SK-N-SH (cell line): ENCODE results near the gene ATOSB. TPM values are rescaled to one million over a fixed set of nuclear protein-coding genes. Genes with fewer than 3 reads are reported as not detected.
A peak's percentile ranks its signal among the peaks of the same experiment; 100 is the strongest.

Experiments used
- CTCF ChIA-PET: fragments of 300-600, 350-600 bp; formaldehyde crosslinking; extraction: SDS; loops from one replicate; lab custom pipeline; 2021; lab: Yijun Ruan, JAX
- POLR2A ChIA-PET: fragments of 350-600 bp; sonication (Branson Sonifier 250); formaldehyde crosslinking; extraction: SDS; loops from one replicate; lab custom pipeline; 2020; ENCODE audit warnings: antibody characterized with exemption, inconsistent platforms; lab: Yijun Ruan, JAX
- DNase-seq: peaks from one replicate; pipeline ENCODE4 v3.0.0; 2012
- H2AFZ ChIP-seq: fragments of 200-600 bp; sonication (generic); 2 replicates; pipeline ENCODE4 v1.8.1; 2016; ENCODE audit warnings: antibody characterized with exemption, mild to moderate bottlenecking, low read depth
- H3F3A ChIP-seq: fragments of 200-600 bp; sonication (generic); replicated peaks from 2 replicates; pipeline ENCODE3; 2016; ENCODE audit warnings: antibody characterized with exemption, mild to moderate bottlenecking; ENCODE audit not compliant: insufficient read depth
- H3K27ac ChIP-seq, 2 experiments: fragments of 200-500 bp in 1 of 2; fragments of 200-600 bp in 1 of 2; sonication (Bioruptor generic) in 1 of 2; sonication (generic), shearing (Covaris generic) in 1 of 2; 2 replicates each; pipeline versions ENCODE4 v1.5.1 to v1.6.1; 2014 to 2016; ENCODE audit warnings: low read depth in 2 of 2, inconsistent platforms in 1 of 2, low read length in 1 of 2, mild to moderate bottlenecking in 1 of 2, mixed read lengths in 1 of 2
- H3K27me3 ChIP-seq: fragments of 200-600 bp; sonication (generic), shearing (Covaris generic); 2 replicates; pipeline ENCODE4 v1.6.1; 2016; ENCODE audit warnings: mixed run types; ENCODE audit not compliant: insufficient read depth
- H3K36me3 ChIP-seq, 2 experiments: fragments of 200-500 bp in 1 of 2; fragments of 200-600 bp in 1 of 2; sonication (Bioruptor generic) in 1 of 2; sonication (generic) in 1 of 2; replicated peaks in 1 of 2; 2 replicates each; pipeline versions ENCODE3 to v1.5.1; 2014 to 2016; ENCODE audit warnings: low read length in 1 of 2, mild to moderate bottlenecking in 1 of 2; ENCODE audit not compliant: insufficient read depth in 2 of 2, control insufficient read depth in 1 of 2
- H3K4me1 ChIP-seq, 2 experiments: fragments of 200-500 bp in 1 of 2; fragments of 200-600 bp in 1 of 2; sonication (Bioruptor generic) in 1 of 2; sonication (generic), shearing (Covaris generic) in 1 of 2; 2 replicates each; pipeline versions ENCODE4 v1.5.1 to v1.6.1; 2014 to 2016; ENCODE audit warnings: low read depth in 1 of 2, low read length in 1 of 2, mixed run types in 1 of 2; ENCODE audit not compliant: insufficient read depth in 2 of 2, control insufficient read depth in 1 of 2
- H3K4me2 ChIP-seq: fragments of 200-600 bp; sonication (generic), shearing (Covaris generic); 2 replicates; pipeline ENCODE4 v1.6.1; 2017; ENCODE audit warnings: mixed run types
- H3K4me3 ChIP-seq, 2 experiments: fragments of 200-500 bp in 1 of 2; fragments of 200-600 bp in 1 of 2; sonication (Bioruptor generic) in 1 of 2; sonication (generic), shearing (Covaris generic) in 1 of 2; 2 replicates each; pipeline versions ENCODE4 v1.5.1 to v1.8.1; 2014 to 2016; ENCODE audit warnings: low read depth in 2 of 2, inconsistent platforms in 1 of 2, low read length in 1 of 2, mild to moderate bottlenecking in 1 of 2, mixed read lengths in 1 of 2, moderate library complexity in 1 of 2
- H3K79me2 ChIP-seq: fragments of 200-600 bp; sonication (generic); 2 replicates; pipeline ENCODE4 v1.8.1; 2017; ENCODE audit warnings: mild to moderate bottlenecking; ENCODE audit not compliant: insufficient read depth
- H3K9ac ChIP-seq: fragments of 200-600 bp; sonication (generic); 2 replicates; pipeline ENCODE4 v1.6.1; 2017; ENCODE audit warnings: mixed run types
- H3K9me2 ChIP-seq: fragments of 200-600 bp; sonication (generic); 2 replicates; pipeline ENCODE4 v1.6.1; 2017; ENCODE audit warnings: mixed run types
- H3K9me3 ChIP-seq: fragments of 200-600 bp; sonication (generic); 2 replicates; pipeline ENCODE4 v1.6.1; 2017; ENCODE audit warnings: mixed run types, mild to moderate bottlenecking, moderate library complexity
- H4K20me1 ChIP-seq: fragments of 200-600 bp; sonication (generic); 2 replicates; pipeline ENCODE4 v1.6.1; 2017; ENCODE audit warnings: mild to moderate bottlenecking, mixed run types; ENCODE audit not compliant: insufficient read depth
- CHD2 ChIP-seq: fragments of 150-350 bp; IDR thresholded peaks from 2 replicates; pipeline ENCODE4 v1.6.1; 2018; ENCODE audit warnings: low read length; ENCODE audit not compliant: partially characterized antibody
- EZH2phosphoT487 ChIP-seq: fragments of 200-600 bp; sonication (generic); IDR thresholded peaks from 2 replicates; pipeline ENCODE4 v1.6.1; 2017; ENCODE audit warnings: low read depth, mixed run types, mild to moderate bottlenecking, antibody characterized with exemption, moderate library complexity, borderline replicate concordance
- FOSL2 ChIP-seq: IDR thresholded peaks from 2 replicates; pipeline ENCODE4 v1.4.0; 2012; ENCODE audit warnings: low read depth, mild to moderate bottlenecking, moderate library complexity, borderline replicate concordance
- JUND ChIP-seq: IDR thresholded peaks from 2 replicates; pipeline ENCODE4 v1.4.0; 2012
- NRF1 ChIP-seq: IDR thresholded peaks from 2 replicates; pipeline ENCODE4 v1.6.1; 2012; ENCODE audit warnings: low read depth, mild to moderate bottlenecking, low read length
- RAD21 ChIP-seq: IDR thresholded peaks from 2 replicates; pipeline ENCODE4 v1.6.1; 2012; ENCODE audit warnings: mild to moderate bottlenecking, low read length
- SIN3A ChIP-seq: IDR thresholded peaks from 2 replicates; pipeline ENCODE4 v1.6.1; 2012; ENCODE audit warnings: low read depth, mild to moderate bottlenecking, low read length, moderate library complexity, borderline replicate concordance
- TAF1 ChIP-seq: IDR thresholded peaks from 2 replicates; pipeline ENCODE4 v1.6.1; 2012; ENCODE audit warnings: low read depth, mild to moderate bottlenecking, low read length, moderate library complexity, borderline replicate concordance
- TEAD4 ChIP-seq: IDR thresholded peaks from 2 replicates; pipeline ENCODE4 v1.4.0; 2012; ENCODE audit warnings: mild to moderate bottlenecking, borderline replicate concordance; ENCODE audit not compliant: insufficient read depth
- WGBS: methylation state at CpG from one replicate; pipeline ENCODE4 v1.1.6; 2017; ENCODE audit warnings: low lambda C conversion rate; 5-methylcytosine and 5-hydroxymethylcytosine counted together
- polyA plus RNA-seq, 3 experiments: library from polyadenylated mRNA; depleted of rRNA; stranded (reverse); fragments of >200 nt; gene quantifications; 2 replicates each; pipeline ENCODE4 v1.2.3, GENCODE V29; 2012
- TF ChIP-seq, protein P1 (sequence below): fragments of 150-350 bp; IDR thresholded peaks from 2 replicates; pipeline ENCODE4 v1.6.1; 2016; ENCODE audit warnings: mild to moderate bottlenecking, low read depth, low read length
- TF ChIP-seq, protein P2 (sequence below): IDR thresholded peaks from 2 replicates; pipeline ENCODE4 v1.4.0; 2012; ENCODE audit warnings: low read depth, borderline replicate concordance
- TF ChIP-seq, protein P3 (sequence below): IDR thresholded peaks from 2 replicates; pipeline ENCODE4; 2012
- TF ChIP-seq, protein P4 (sequence below): IDR thresholded peaks from 2 replicates; pipeline ENCODE4 v1.4.0; 2012; ENCODE audit warnings: low read depth, borderline replicate concordance
- TF ChIP-seq, protein P5 (sequence below): IDR thresholded peaks from 2 replicates; pipeline ENCODE4 v1.4.0; 2012; ENCODE audit warnings: low read depth
- TF ChIP-seq, protein P6 (sequence below): fragments of 200-600 bp; sonication (generic); IDR thresholded peaks from 2 replicates; pipeline ENCODE4 v1.6.1; 2017; ENCODE audit warnings: antibody characterized with exemption, mild to moderate bottlenecking, moderate library complexity
- TF ChIP-seq, protein P7 (sequence below): IDR thresholded peaks from 2 replicates; pipeline ENCODE4 v1.6.1; 2012; ENCODE audit warnings: mild to moderate bottlenecking, low read depth, low read length, moderate library complexity
- TF ChIP-seq, protein P8 (sequence below): fragments of 150-350 bp; IDR thresholded peaks from 2 replicates; pipeline ENCODE4 v1.6.1; 2017; ENCODE audit warnings: antibody characterized with exemption, low read length, low read depth, borderline replicate concordance

ATOSB gene
- polyA plus RNA-seq, 1 of the 3 experiments (the other 2 are of a cell fraction), result 42.6 TPM

DNA sequence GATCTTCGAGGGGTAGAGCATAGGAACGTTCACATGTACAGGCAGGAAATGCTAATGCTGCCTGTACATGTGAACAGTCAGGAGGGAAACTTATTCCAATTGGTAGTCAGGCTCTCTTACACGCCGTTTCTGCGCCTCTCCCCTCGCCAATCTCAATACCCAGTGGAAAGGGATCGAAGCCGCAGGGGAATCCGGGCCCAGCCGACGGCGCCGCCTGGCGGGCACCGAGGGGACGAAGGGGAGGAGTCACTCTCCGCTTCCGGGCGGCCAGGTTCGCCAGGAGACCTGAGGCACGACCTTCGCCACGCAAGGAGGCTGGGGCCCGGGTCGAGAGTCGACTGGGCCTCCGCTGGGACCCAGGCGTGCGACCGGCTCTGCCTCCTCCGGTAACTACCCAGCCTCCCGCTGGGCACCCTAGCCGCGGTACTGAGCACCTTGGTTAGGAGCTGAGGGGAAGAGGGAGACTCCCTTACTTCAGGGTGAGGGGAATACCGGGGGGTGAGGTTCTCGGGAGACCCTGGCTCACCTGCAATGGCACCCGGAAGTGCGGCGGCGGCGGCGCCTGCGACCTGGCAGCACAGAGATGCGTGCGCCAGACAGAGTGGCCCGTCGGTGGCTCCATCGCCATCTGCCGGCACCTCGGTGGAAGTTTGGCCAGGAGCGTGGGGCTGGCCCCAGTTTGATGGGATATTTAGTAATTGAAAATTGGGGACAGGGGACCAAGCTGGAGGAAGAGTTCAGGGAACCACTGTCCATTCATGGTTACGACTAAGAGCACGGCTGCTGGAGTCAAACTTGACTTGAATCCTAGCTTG is 19.4 kb downstream of the ATOSB start, which contains the start of gene PIGO:
PIGO (minus strand) TSS at position 557 of the 815 bp plus-strand sequence. CDS start 1,026 bp downstream, outside the sequence.
- Histone ChIP-seq H3K9me3 (no peaks in the 10 kb centered on the region), H3K4me1 (peaks cover 5 to 11% of the 10 kb centered on the region in 2 experiments; a peak in 1 of 4 replicates), H3K79me2 (peaks cover 15% of the 10 kb centered on the region; the same call in 1 of the 2 replicates), H3K36me3 (peaks cover 20 to 45% of the 10 kb centered on the region in 2 experiments), H3K4me2 (peak within 1 kb of the TSS; percentile 99), H3K9ac (peak within 1 kb of the TSS; percentile 99), H3K27me3 (no peaks in the 10 kb centered on the region), H3K27ac (peak within 1 kb of the TSS; percentile 95 to 96), H3K9me2 (no peaks in the 10 kb centered on the region), H3K4me3 (peak within 1 kb of the TSS; percentile 84 to 99), H2AFZ (peak within 1 kb of the TSS; percentile 98), H3F3A (peaks cover 9% of the 10 kb centered on the region), H4K20me1 (no peaks in the 10 kb centered on the region)
- peak; percentile 92 for DNase-seq
- WGBS, result 2% methylated on average over 37 of the region's 53 CpGs
- ChIA-PET POLR2A (interaction anchor here (0.7 to 1.4 kb wide), 3 partner anchors 16 to 562 kb away, joined by 3 to 8 read pairs (median 6); partner anchors contain the start of genes CCDC107, FANCG and VCP), CTCF (interaction anchor here (0.7 to 7.4 kb wide), 30 partner anchors 9 to 461 kb away, joined by 3 to 55 read pairs (median 4); partner anchors contain the start of genes ATOSB, DNAJB5, FANCG and VCP)
- TF ChIP-seq TAF1, result peak; percentile 76; the same call in 1 of the 2 replicates
- TF ChIP-seq, protein P1, sequence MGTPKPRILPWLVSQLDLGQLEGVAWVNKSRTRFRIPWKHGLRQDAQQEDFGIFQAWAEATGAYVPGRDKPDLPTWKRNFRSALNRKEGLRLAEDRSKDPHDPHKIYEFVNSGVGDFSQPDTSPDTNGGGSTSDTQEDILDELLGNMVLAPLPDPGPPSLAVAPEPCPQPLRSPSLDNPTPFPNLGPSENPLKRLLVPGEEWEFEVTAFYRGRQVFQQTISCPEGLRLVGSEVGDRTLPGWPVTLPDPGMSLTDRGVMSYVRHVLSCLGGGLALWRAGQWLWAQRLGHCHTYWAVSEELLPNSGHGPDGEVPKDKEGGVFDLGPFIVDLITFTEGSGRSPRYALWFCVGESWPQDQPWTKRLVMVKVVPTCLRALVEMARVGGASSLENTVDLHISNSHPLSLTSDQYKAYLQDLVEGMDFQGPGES, result no peak
- TF ChIP-seq CHD2, result peak; percentile 62
- TF ChIP-seq, protein P2, sequence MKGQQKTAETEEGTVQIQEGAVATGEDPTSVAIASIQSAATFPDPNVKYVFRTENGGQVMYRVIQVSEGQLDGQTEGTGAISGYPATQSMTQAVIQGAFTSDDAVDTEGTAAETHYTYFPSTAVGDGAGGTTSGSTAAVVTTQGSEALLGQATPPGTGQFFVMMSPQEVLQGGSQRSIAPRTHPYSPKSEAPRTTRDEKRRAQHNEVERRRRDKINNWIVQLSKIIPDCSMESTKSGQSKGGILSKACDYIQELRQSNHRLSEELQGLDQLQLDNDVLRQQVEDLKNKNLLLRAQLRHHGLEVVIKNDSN, result no peak
- no peak; the same call in 1 of the 2 replicates for TF ChIP-seq FOSL2
- TF ChIP-seq, protein P3, sequence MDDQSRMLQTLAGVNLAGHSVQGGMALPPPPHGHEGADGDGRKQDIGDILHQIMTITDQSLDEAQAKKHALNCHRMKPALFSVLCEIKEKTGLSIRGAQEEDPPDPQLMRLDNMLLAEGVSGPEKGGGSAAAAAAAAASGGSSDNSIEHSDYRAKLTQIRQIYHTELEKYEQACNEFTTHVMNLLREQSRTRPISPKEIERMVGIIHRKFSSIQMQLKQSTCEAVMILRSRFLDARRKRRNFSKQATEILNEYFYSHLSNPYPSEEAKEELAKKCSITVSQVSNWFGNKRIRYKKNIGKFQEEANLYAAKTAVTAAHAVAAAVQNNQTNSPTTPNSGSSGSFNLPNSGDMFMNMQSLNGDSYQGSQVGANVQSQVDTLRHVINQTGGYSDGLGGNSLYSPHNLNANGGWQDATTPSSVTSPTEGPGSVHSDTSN, result no peak
- TF ChIP-seq, protein P4, sequence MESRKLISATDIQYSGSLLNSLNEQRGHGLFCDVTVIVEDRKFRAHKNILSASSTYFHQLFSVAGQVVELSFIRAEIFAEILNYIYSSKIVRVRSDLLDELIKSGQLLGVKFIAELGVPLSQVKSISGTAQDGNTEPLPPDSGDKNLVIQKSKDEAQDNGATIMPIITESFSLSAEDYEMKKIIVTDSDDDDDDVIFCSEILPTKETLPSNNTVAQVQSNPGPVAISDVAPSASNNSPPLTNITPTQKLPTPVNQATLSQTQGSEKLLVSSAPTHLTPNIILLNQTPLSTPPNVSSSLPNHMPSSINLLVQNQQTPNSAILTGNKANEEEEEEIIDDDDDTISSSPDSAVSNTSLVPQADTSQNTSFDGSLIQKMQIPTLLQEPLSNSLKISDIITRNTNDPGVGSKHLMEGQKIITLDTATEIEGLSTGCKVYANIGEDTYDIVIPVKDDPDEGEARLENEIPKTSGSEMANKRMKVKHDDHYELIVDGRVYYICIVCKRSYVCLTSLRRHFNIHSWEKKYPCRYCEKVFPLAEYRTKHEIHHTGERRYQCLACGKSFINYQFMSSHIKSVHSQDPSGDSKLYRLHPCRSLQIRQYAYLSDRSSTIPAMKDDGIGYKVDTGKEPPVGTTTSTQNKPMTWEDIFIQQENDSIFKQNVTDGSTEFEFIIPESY, result 0 out of 2 replicates have a peak, but pooled peaks have one; percentile 28
- TF ChIP-seq, protein P5, sequence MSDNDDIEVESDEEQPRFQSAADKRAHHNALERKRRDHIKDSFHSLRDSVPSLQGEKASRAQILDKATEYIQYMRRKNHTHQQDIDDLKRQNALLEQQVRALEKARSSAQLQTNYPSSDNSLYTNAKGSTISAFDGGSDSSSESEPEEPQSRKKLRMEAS, result peak; percentile 79
- TF ChIP-seq, protein P6, sequence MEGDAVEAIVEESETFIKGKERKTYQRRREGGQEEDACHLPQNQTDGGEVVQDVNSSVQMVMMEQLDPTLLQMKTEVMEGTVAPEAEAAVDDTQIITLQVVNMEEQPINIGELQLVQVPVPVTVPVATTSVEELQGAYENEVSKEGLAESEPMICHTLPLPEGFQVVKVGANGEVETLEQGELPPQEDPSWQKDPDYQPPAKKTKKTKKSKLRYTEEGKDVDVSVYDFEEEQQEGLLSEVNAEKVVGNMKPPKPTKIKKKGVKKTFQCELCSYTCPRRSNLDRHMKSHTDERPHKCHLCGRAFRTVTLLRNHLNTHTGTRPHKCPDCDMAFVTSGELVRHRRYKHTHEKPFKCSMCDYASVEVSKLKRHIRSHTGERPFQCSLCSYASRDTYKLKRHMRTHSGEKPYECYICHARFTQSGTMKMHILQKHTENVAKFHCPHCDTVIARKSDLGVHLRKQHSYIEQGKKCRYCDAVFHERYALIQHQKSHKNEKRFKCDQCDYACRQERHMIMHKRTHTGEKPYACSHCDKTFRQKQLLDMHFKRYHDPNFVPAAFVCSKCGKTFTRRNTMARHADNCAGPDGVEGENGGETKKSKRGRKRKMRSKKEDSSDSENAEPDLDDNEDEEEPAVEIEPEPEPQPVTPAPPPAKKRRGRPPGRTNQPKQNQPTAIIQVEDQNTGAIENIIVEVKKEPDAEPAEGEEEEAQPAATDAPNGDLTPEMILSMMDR, result peak; percentile 81
- no peak for TF ChIP-seq JUND
- TF ChIP-seq NRF1, result no peak
- TF ChIP-seq, protein P7, sequence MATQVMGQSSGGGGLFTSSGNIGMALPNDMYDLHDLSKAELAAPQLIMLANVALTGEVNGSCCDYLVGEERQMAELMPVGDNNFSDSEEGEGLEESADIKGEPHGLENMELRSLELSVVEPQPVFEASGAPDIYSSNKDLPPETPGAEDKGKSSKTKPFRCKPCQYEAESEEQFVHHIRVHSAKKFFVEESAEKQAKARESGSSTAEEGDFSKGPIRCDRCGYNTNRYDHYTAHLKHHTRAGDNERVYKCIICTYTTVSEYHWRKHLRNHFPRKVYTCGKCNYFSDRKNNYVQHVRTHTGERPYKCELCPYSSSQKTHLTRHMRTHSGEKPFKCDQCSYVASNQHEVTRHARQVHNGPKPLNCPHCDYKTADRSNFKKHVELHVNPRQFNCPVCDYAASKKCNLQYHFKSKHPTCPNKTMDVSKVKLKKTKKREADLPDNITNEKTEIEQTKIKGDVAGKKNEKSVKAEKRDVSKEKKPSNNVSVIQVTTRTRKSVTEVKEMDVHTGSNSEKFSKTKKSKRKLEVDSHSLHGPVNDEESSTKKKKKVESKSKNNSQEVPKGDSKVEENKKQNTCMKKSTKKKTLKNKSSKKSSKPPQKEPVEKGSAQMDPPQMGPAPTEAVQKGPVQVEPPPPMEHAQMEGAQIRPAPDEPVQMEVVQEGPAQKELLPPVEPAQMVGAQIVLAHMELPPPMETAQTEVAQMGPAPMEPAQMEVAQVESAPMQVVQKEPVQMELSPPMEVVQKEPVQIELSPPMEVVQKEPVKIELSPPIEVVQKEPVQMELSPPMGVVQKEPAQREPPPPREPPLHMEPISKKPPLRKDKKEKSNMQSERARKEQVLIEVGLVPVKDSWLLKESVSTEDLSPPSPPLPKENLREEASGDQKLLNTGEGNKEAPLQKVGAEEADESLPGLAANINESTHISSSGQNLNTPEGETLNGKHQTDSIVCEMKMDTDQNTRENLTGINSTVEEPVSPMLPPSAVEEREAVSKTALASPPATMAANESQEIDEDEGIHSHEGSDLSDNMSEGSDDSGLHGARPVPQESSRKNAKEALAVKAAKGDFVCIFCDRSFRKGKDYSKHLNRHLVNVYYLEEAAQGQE, result 0 out of 2 replicates have a peak, but pooled peaks have one; percentile 13
- peak; percentile 63 for TF ChIP-seq RAD21
- no peak for TF ChIP-seq TEAD4
- TF ChIP-seq, protein P8, sequence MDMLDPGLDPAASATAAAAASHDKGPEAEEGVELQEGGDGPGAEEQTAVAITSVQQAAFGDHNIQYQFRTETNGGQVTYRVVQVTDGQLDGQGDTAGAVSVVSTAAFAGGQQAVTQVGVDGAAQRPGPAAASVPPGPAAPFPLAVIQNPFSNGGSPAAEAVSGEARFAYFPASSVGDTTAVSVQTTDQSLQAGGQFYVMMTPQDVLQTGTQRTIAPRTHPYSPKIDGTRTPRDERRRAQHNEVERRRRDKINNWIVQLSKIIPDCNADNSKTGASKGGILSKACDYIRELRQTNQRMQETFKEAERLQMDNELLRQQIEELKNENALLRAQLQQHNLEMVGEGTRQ, result no peak
- no peak for TF ChIP-seq EZH2phosphoT487
- TF ChIP-seq SIN3A, result peak; percentile 63; the same call in 1 of the 2 replicates
